CD4-positive, alpha-beta T cell (primary cell): ENCODE measurements around the gene USP32. TPM values are rescaled to one million over a fixed set of nuclear protein-coding genes. Genes with fewer than 3 reads are reported as not detected.
"Not testable (repeated sequence)": the region's sequence is repeated elsewhere in the genome, so short reads cannot be mapped to it uniquely, and the experiment has no call there.

Experiments
- ATAC-seq: fragments of 200-7000 bp; cut with Tn5 transposase; one replicate; pipeline ENCODE4 v1.10.0; 2022; ENCODE audit warnings: mild to moderate bottlenecking; ENCODE audit not compliant: poor library complexity
- CTCF ChIA-PET: fragments of 350-600 bp; sonication (Branson Sonifier 250); formaldehyde crosslinking; loops from one replicate; lab custom pipeline; 2021; ENCODE audit warnings: antibody characterized with exemption, inconsistent platforms; lab: Charles Lee
- POLR2A ChIA-PET: fragments of 350-600 bp; sonication (Branson Sonifier 250); formaldehyde crosslinking; loops from one replicate; lab custom pipeline; 2021; ENCODE audit warnings: antibody characterized with exemption, inconsistent platforms; lab: Charles Lee
- DNase-seq, 14 experiments: peaks; one replicate each; pipeline ENCODE4 v3.0.0-alpha.2; 2013 to 2020; ENCODE audit warnings: mixed read lengths in 2 of 14
- H3K27ac ChIP-seq, 2 donors: one replicate each; pipeline versions ENCODE4 v1.5.1 to v1.7.0; 2013; ENCODE audit warnings: low read length in 2 of 2, low read depth in 1 of 2, mild to moderate bottlenecking in 1 of 2
- H3K27me3 ChIP-seq, 2 experiments: 1 replicate in 1 of 2; 2 replicates in 1 of 2; pipeline versions ENCODE4 v1.6.1 to v1.7.0; 2013; ENCODE audit warnings: low read length in 2 of 2, control low read depth in 1 of 2, mild to moderate bottlenecking in 1 of 2, moderate library complexity in 1 of 2; ENCODE audit not compliant: insufficient read depth in 2 of 2, control insufficient read depth in 1 of 2
- H3K36me3 ChIP-seq: one replicate; pipeline ENCODE4 v1.6.1; 2013; ENCODE audit warnings: low read length, control low read depth; ENCODE audit not compliant: insufficient read depth
- H3K4me1 ChIP-seq: one replicate; pipeline ENCODE4 v1.6.1; 2013; ENCODE audit warnings: low read length, control low read depth; ENCODE audit not compliant: insufficient read depth
- H3K4me3 ChIP-seq: one replicate; pipeline ENCODE4 v1.5.1; 2013; ENCODE audit warnings: mild to moderate bottlenecking, low read length, moderate library complexity
- H3K9me3 ChIP-seq, 2 experiments: 1 replicate in 1 of 2; 2 replicates in 1 of 2; pipeline versions ENCODE4 v1.6.1 to v1.7.0; 2013; ENCODE audit warnings: low read length in 2 of 2, mild to moderate bottlenecking in 2 of 2, control low read depth in 1 of 2, moderate library complexity in 1 of 2; ENCODE audit not compliant: control insufficient read depth in 1 of 2, insufficient read depth in 1 of 2
- H3K27ac Mint-ChIP-seq: one replicate; pipeline ENCODE4 v1.8.0; 2020; ENCODE audit warnings: mixed read lengths
- H3K27me3 Mint-ChIP-seq: one replicate; pipeline ENCODE4 v1.8.0; 2021; ENCODE audit warnings: mixed read lengths
- H3K36me3 Mint-ChIP-seq: one replicate; pipeline ENCODE4 v1.8.0; 2021; ENCODE audit warnings: low read depth, mixed read lengths
- H3K4me1 Mint-ChIP-seq: one replicate; pipeline ENCODE4 v1.8.0; 2021; ENCODE audit warnings: low read depth, mixed read lengths
- H3K4me3 Mint-ChIP-seq: one replicate; pipeline ENCODE4 v1.8.0; 2020; ENCODE audit warnings: mild to moderate bottlenecking, mixed read lengths
- H3K9me3 Mint-ChIP-seq: one replicate; pipeline ENCODE4 v1.8.0; 2020; ENCODE audit warnings: mixed read lengths
- CTCF ChIP-seq: fragments of 200-600 bp; IDR thresholded peaks from one replicate; pipeline ENCODE4 v1.8.0; 2022; ENCODE audit warnings: antibody characterized with exemption, mild to moderate bottlenecking
- intact Hi-C, 2 experiments: fragments of 100-400 bp; cut with DNase I in 1 of 2; cut with micrococcal nuclease in 1 of 2; formaldehyde crosslinking; loops; one replicate each; pipeline versions ENCODE4 v1.15.1 to v1.9.0; 2023 to 2025; cut with DNase I, micrococcal nuclease
- total RNA-seq, 174 experiments: library from RNA in 2 of 174; stranded (reverse) in 2 of 174; gene quantifications; one replicate each; pipeline ENCODE4 v1.2.3 and lab custom pipeline; 2021 to 2026

USP32 gene
- total RNA-seq, 2 experiments from 2014 or later: 23.9 to 24.7 TPM

GRCh38 chr17:60381958-60382357 lies 10.0 kb downstream of the USP32 start:
- CTCF ChIA-PET: no interaction called here
- Mint-ChIP-seq H3K27me3 (no peaks in the 10 kb centered on the region), H3K9me3 (no peaks in the 10 kb centered on the region), H3K36me3 (peaks cover 12% of the 10 kb centered on the region), H3K27ac (no peak overlapping the region), H3K4me3 (no peak overlapping the region), H3K4me1 (peaks cover 28% of the 10 kb centered on the region)
- intact Hi-C loops: no loop called here
- no peak for TF ChIP-seq CTCF
- H3K27ac ChIP-seq: no peak overlapping the region
- H3K36me3 ChIP-seq: peaks cover 2% of the 10 kb centered on the region
- H3K27me3 ChIP-seq: no peaks in the 10 kb centered on the region
- DNase-seq: no peak
- H3K4me3 ChIP-seq: no peak overlapping the region
- ATAC-seq: no peak
- POLR2A ChIA-PET: no interaction called here
- H3K4me1 ChIP-seq: no peaks in the 10 kb centered on the region
- H3K9me3 ChIP-seq: no peaks in the 10 kb centered on the region

- H3K4me3 ChIP-seq, CTCF ChIA-PET, H3K9me3 Mint-ChIP-seq, H3K27ac Mint-ChIP-seq, H3K9me3 ChIP-seq, H3K36me3 ChIP-seq, intact Hi-C loops, H3K4me3 Mint-ChIP-seq, POLR2A ChIA-PET, DNase-seq, H3K27ac ChIP-seq, H3K27me3 ChIP-seq, H3K4me1 ChIP-seq, ATAC-seq, H3K27me3 Mint-ChIP-seq: not testable (repeated sequence)
- Mint-ChIP-seq H3K36me3 (peaks cover 12% of the 10 kb centered on the region), H3K4me1 (peaks cover 11% of the 10 kb centered on the region)
These were observed 12.5 kb downstream of the USP32 start for GRCh38 chr17:60379461-60379860.

GRCh38 chr17:60378187-60378586 lies 13.7 kb downstream of the USP32 start:
- intact Hi-C loops, H3K9me3 Mint-ChIP-seq, ATAC-seq, H3K4me1 Mint-ChIP-seq, H3K4me1 ChIP-seq, H3K27me3 Mint-ChIP-seq, DNase-seq, CTCF ChIA-PET, POLR2A ChIA-PET, H3K36me3 ChIP-seq, H3K27me3 ChIP-seq, H3K4me3 ChIP-seq, H3K27ac Mint-ChIP-seq, H3K9me3 ChIP-seq, H3K4me3 Mint-ChIP-seq, H3K27ac ChIP-seq: not testable (repeated sequence)
- H3K36me3 Mint-ChIP-seq: peaks cover 12% of the 10 kb centered on the region

GRCh38 chr17:60372790-60373483 lies 19.0 kb downstream of the USP32 start:
- Mint-ChIP-seq H3K27ac (no peak overlapping the region), H3K4me3 (no peak overlapping the region), H3K36me3 (peaks cover under 1% of the 10 kb centered on the region), H3K4me1 (peaks cover 18% of the 10 kb centered on the region), H3K27me3 (no peaks in the 10 kb centered on the region), H3K9me3 (no peaks in the 10 kb centered on the region)
- intact Hi-C loops: no loop called here
- ATAC-seq: no peak
- no peak for DNase-seq
- TF ChIP-seq CTCF: no peak
- Histone ChIP-seq H3K27ac (no peak overlapping the region), H3K27me3 (no peaks in the 10 kb centered on the region), H3K9me3 (no peaks in the 10 kb centered on the region), H3K4me3 (no peak overlapping the region), H3K4me1 (no peaks in the 10 kb centered on the region), H3K36me3 (no peaks in the 10 kb centered on the region)
- POLR2A ChIA-PET: interaction anchor here (2.4 kb wide), 1 partner anchor 19 kb away, joined by 9 read pairs; the partner anchor contains the start of gene USP32
- CTCF ChIA-PET: interaction anchor here (0.7 kb wide), 1 partner anchor 17 kb away, joined by 3 read pairs; no protein-coding TSS in a partner anchor
